K562 (cell line): ENCODE measurements around the gene ASPG. TPM values are rescaled to one million over a fixed set of nuclear protein-coding genes. Genes with fewer than 3 reads are reported as not detected.

ENCODE experiments used
- ARID2 ChIP-seq: fragments of 450-650 bp; IDR thresholded peaks from 2 replicates; pipeline ENCODE4 v1.6.1; 2017; ENCODE audit warnings: antibody characterized with exemption, mild to moderate bottlenecking
- ATF1 ChIP-seq, 2 experiments: fragments of 450-650 bp in 1 of 2; IDR thresholded peaks; 2 replicates each; pipeline ENCODE4 v1.6.1; 2016; ENCODE audit warnings: missing compliant biosample characterization in 1 of 2, missing genetic modification characterization in 1 of 2
- CC2D1A ChIP-seq: fragments of 450-650 bp; IDR thresholded peaks from 2 replicates; pipeline ENCODE4 v1.6.1; 2017; ENCODE audit warnings: mild to moderate bottlenecking
- CREM ChIP-seq: IDR thresholded peaks from 2 replicates; pipeline ENCODE4 v1.6.1; 2014; ENCODE audit warnings: antibody characterized with exemption, low read depth
- CTBP1 ChIP-seq: fragments of 450-650 bp; IDR thresholded peaks from 2 replicates; pipeline ENCODE4 v1.6.1; 2016; ENCODE audit warnings: borderline replicate concordance
- DACH1 ChIP-seq: fragments of 450-650 bp; IDR thresholded peaks from 2 replicates; pipeline ENCODE4 v1.6.1; 2018; ENCODE audit not compliant: partially characterized antibody
- ELF1 ChIP-seq: fragments of 200-800 bp; sonication (Bioruptor generic); IDR thresholded peaks from 2 replicates; pipeline ENCODE4 v1.6.1; 2016; ENCODE audit warnings: missing genetic modification characterization, missing compliant biosample characterization
- FOXK2 ChIP-seq, 2 experiments: fragments of 450-650 bp; IDR thresholded peaks in 1 of 2; conservative IDR thresholded peaks in 1 of 2; 2 replicates each; pipeline ENCODE4 v1.6.1; 2016; ENCODE audit warnings: low read depth in 2 of 2, mild to moderate bottlenecking in 1 of 2
- GABPB1 ChIP-seq: sonication (generic); formaldehyde crosslinking; IDR thresholded peaks from 2 replicates; pipeline ENCODE4 v1.8.0; 2022; ENCODE audit warnings: mild to moderate bottlenecking, missing genetic modification reagents
- JUND ChIP-seq, 2 experiments: IDR thresholded peaks; 2 replicates in 1 of 2; 3 replicates in 1 of 2; pipeline ENCODE4 v1.6.1; 2011; ENCODE audit warnings: borderline replicate concordance in 2 of 2, low read depth in 2 of 2, low read length in 2 of 2, improper control_type of control experiment in 1 of 2, missing biosample characterization in 1 of 2, missing genetic modification characterization in 1 of 2, missing genetic modification reagents in 1 of 2
- LEF1 ChIP-seq: fragments of 450-650 bp; IDR thresholded peaks from 2 replicates; pipeline ENCODE4 v1.6.1; 2016; ENCODE audit warnings: mild to moderate bottlenecking
- MLLT1 ChIP-seq, 2 experiments: fragments of 450-650 bp; IDR thresholded peaks; 2 replicates each; pipeline ENCODE4 v1.6.1; 2016
- NBN ChIP-seq: fragments of 450-650 bp; IDR thresholded peaks from 2 replicates; pipeline ENCODE4 v1.6.1; 2016; ENCODE audit warnings: low read depth, mild to moderate bottlenecking
- POLR2AphosphoS2 ChIP-seq: IDR thresholded peaks from 2 replicates; pipeline ENCODE4 v1.6.1; 2012; ENCODE audit warnings: low read length, improper control_type of control experiment
- RAD21 ChIP-seq, 2 experiments: fragments of 250-450 bp in 1 of 2; fragments of 450-650 bp in 1 of 2; sonication (Bioruptor Pico) in 1 of 2; formaldehyde crosslinking in 1 of 2; IDR thresholded peaks in 1 of 2; conservative IDR thresholded peaks in 1 of 2; 2 replicates each; pipeline versions ENCODE4 v1.4.0 to v1.8.0; 2020 to 2022; ENCODE audit warnings: mild to moderate bottlenecking in 2 of 2, moderate library complexity in 1 of 2
- RB1 ChIP-seq: fragments of 450-650 bp; IDR thresholded peaks from 2 replicates; pipeline ENCODE4 v1.6.1; 2017; ENCODE audit warnings: low read depth, mild to moderate bottlenecking
- TRIM24 ChIP-seq, 2 experiments: fragments of 450-650 bp; IDR thresholded peaks; 2 replicates each; pipeline ENCODE4 v1.6.1; 2016
- TSHZ1 ChIP-seq: fragments of 250-450 bp; sonication (Bioruptor Pico); IDR thresholded peaks from 2 replicates; pipeline ENCODE4 v1.4.0; 2020; ENCODE audit warnings: mild to moderate bottlenecking, moderate library complexity
- YY1 ChIP-seq, 3 experiments: IDR thresholded peaks; 2 replicates each; pipeline ENCODE4 v1.6.1; 2011; ENCODE audit warnings: low read length in 2 of 3, mild to moderate bottlenecking in 2 of 3, moderate library complexity in 2 of 3, borderline replicate concordance in 1 of 3, control low read depth in 1 of 3, low read depth in 1 of 3; ENCODE audit not compliant: insufficient read depth in 3 of 3, insufficient replicate concordance in 2 of 3, control insufficient read depth in 1 of 3, insufficient read length in 1 of 3; ENCODE audit errors: extremely low read depth in 1 of 3
- ZBTB8A ChIP-seq: fragments of 450-650 bp; IDR thresholded peaks from 2 replicates; pipeline ENCODE4 v1.6.1; 2018; ENCODE audit warnings: mild to moderate bottlenecking, moderate library complexity; ENCODE audit not compliant: partially characterized antibody
- ZNF143 ChIP-seq: sonication (generic); formaldehyde crosslinking; IDR thresholded peaks from 2 replicates; pipeline ENCODE4 v1.9.0; 2022; ENCODE audit warnings: mild to moderate bottlenecking, missing genetic modification reagents
- ZNF551 ChIP-seq: fragments of 250-450 bp; sonication (Bioruptor Pico); IDR thresholded peaks from 2 replicates; pipeline ENCODE4 v1.5.0; 2021; ENCODE audit warnings: mild to moderate bottlenecking, moderate library complexity
- ZSCAN32 ChIP-seq: fragments of 450-650 bp; formaldehyde crosslinking; IDR thresholded peaks from 2 replicates; pipeline ENCODE4 v1.4.0; 2020; ENCODE audit warnings: mild to moderate bottlenecking, moderate library complexity
- polyA plus RNA-seq, 8 experiments: library from polyadenylated mRNA; depleted of rRNA in 4 of 8; stranded (reverse) in 5 of 8; unstranded in 3 of 8; fragments of >200 nt; fragmentation: Nextera tagmentation in 2 of 8; fragmentation: Illumina TruSeq in 1 of 8; extraction: Ambion mirVana in 2 of 8; extraction: Trizol in 1 of 8; gene quantifications; 2 replicates each; pipeline versions ENCODE4 v1.2.1 to v1.2.3, GENCODE V29; 2011 to 2014; ENCODE audit warnings: inconsistent platforms in 1 of 8, missing spikeins in 1 of 8
- total RNA-seq, 7 experiments: library from RNA; depleted of rRNA in 6 of 7; stranded (reverse); fragments of >200 nt in 6 of 7; fragmentation: Illumina TruSeq in 2 of 7; extraction: Trizol in 2 of 7; gene quantifications; 2 replicates each; pipeline versions ENCODE4 v1.2.1 to v1.2.3, GENCODE V29; 2011 to 2021; ENCODE audit warnings: low replicate concordance in 1 of 7
- TF ChIP-seq, protein P1 (sequence below): sonication (generic); formaldehyde crosslinking; IDR thresholded peaks from 2 replicates; pipeline ENCODE4 v1.8.0; 2022; ENCODE audit warnings: mild to moderate bottlenecking, missing genetic modification reagents

Gene ASPG
- total and polyA plus RNA-seq, 9 of the 15 experiments (the other 6 are each of a cell fraction or from before 2014, with no cell fraction given): 0.18 TPM; not detected in 8

DNA sequence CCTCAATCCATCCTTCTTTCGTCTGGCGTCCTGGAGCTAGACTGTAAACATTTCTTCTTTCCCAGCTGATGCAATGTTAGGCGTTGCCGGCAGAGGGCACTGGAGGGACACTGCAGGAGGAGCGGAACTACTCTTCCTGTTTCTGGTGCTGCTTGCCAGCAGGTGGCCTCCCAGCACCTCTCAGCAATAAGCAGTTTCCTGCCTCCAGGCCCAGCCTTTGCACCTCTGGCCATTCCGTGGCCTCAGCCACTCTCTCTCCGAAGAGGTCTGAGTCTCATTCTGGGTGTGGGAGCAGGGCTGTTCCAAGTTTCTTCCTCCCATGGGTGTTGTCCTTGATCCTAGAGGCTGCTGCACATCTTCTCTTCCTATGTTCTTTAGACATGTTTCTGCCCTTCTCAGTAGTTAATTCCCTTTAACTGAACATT, 7.5 kb upstream of the ASPG start (continued):
- TF ChIP-seq FOXK2 (conservative IDR thresholded peaks at IDR 0.05 in 1 of 2, IDR thresholded peaks at IDR 0.05 in 1 of 2; ENCODE audit: low read depth in 2 of 2) (0 out of 4 replicates have a peak, but pooled peaks have one; percentile 13 to 16), CREM (peak; percentile 39; the same call in 1 of the 2 replicates), ZNF143 (CRISPR knock-in tag) (no peak), MLLT1 (IDR thresholded peaks at IDR 0.05) (0 out of 4 replicates have a peak, but pooled peaks of 1 of the 2 experiments have one; percentile 40), CC2D1A (peak; percentile 61), ELF1 (tag) (peak; percentile 87), ATF1 (CRISPR knock-in tag; IDR thresholded peaks at IDR 0.05) (no peak), ATF1 (tag; IDR thresholded peaks at IDR 0.05) (no peak), NBN (no peak), RB1 (peak; percentile 61; the same call in 1 of the 2 replicates), TRIM24 (IDR thresholded peaks at IDR 0.05) (no peak), ARID2 (peak; percentile 79; the same call in 1 of the 2 replicates), YY1 (IDR thresholded peaks at IDR 0.05; ENCODE audit: borderline replicate concordance in 1 of 3, control insufficient read depth in 1 of 3, extremely low read depth in 1 of 3, insufficient read depth in 3 of 3, insufficient read length in 1 of 3, insufficient replicate concordance in 2 of 3, low read depth in 1 of 3, low read length in 2 of 3) (peak in 1 of 3 experiments; percentile 19), DACH1 (peak; percentile 35), TSHZ1 (CRISPR knock-in tag) (no peak), LEF1 (no peak), ZNF551 (CRISPR knock-in tag) (no peak), CTBP1 (peak; percentile 37; the same call in 1 of the 2 replicates), ZSCAN32 (0 out of 2 replicates have a peak, but pooled peaks have one; percentile 37), GABPB1 (CRISPR knock-in tag) (peak; percentile 59; the same call in 1 of the 2 replicates), ZBTB8A (no peak), POLR2AphosphoS2 (no peak), RAD21 (CRISPR knock-in tag; conservative IDR thresholded peaks at IDR 0.05 in 1 of 2, IDR thresholded peaks at IDR 0.05 in 1 of 2) (peak; percentile 89 to 97), JUND (IDR thresholded peaks at IDR 0.05; ENCODE audit: borderline replicate concordance, low read depth, low read length) (peak; percentile 40; the same call in 1 of the 2 replicates), JUND (tag; IDR thresholded peaks at IDR 0.05; ENCODE audit: borderline replicate concordance, low read depth, low read length) (no peak; the same call in 2 of the 3 replicates)
- TF ChIP-seq, protein P1, sequence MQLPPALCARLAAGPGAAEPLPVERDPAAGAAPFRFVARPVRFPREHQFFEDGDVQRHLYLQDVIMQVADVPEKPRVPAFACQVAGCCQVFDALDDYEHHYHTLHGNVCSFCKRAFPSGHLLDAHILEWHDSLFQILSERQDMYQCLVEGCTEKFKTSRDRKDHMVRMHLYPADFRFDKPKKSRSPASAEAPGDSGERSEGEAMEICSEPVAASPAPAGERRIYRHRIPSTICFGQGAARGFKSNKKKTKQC: no peak
